ENCODE measurements around the gene HTR3C. TPM values are rescaled to one million over a fixed set of nuclear protein-coding genes. Genes with fewer than 3 reads are reported as not detected.

Gene HTR3C
- total RNA-seq, 1 experiment from 2014 or later, result not detected

DNA sequence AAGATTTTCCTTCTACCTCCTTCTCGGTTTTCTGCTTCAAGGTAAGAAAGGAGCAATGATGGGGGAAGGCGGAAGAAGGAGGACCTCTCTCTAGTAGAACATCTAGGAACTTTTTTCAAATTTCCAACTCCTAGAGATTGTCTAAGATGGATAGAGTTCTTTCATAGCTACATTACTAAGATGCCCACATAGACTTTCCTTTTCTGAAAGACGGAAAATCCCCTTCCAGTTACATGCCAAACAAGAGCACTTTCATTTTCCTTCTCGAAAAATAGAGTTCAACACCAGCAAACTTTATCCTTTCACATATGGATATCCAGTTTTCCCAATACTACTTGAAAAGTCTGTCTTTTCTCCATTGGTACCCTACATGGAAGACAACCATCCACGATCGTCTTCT lies 44.7 kb downstream of the HTR3C start:
- ChIA-PET POLR2A (no interaction called here), CTCF (no interaction called here)
- no peak overlapping the region for H3K4me3 Mint-ChIP-seq (ENCODE audit: unreplicated experiment)
- DNase-seq (ENCODE audit: unreplicated experiment), result no peak
- H3K27me3 Mint-ChIP-seq (ENCODE audit: insufficient read depth, unreplicated experiment), result no peaks in the 10 kb centered on the region
- H3K9me3 Mint-ChIP-seq (ENCODE audit: unreplicated experiment), result no peaks in the 10 kb centered on the region
- no peak overlapping the region for H3K27ac Mint-ChIP-seq (ENCODE audit: low read depth, unreplicated experiment)
- TF ChIP-seq, protein P1, sequence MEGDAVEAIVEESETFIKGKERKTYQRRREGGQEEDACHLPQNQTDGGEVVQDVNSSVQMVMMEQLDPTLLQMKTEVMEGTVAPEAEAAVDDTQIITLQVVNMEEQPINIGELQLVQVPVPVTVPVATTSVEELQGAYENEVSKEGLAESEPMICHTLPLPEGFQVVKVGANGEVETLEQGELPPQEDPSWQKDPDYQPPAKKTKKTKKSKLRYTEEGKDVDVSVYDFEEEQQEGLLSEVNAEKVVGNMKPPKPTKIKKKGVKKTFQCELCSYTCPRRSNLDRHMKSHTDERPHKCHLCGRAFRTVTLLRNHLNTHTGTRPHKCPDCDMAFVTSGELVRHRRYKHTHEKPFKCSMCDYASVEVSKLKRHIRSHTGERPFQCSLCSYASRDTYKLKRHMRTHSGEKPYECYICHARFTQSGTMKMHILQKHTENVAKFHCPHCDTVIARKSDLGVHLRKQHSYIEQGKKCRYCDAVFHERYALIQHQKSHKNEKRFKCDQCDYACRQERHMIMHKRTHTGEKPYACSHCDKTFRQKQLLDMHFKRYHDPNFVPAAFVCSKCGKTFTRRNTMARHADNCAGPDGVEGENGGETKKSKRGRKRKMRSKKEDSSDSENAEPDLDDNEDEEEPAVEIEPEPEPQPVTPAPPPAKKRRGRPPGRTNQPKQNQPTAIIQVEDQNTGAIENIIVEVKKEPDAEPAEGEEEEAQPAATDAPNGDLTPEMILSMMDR (IDR thresholded peaks at IDR 0.05; ENCODE audit: unreplicated experiment), result no peak
- H3K36me3 Mint-ChIP-seq (ENCODE audit: insufficient read depth, unreplicated experiment), result no peaks in the 10 kb centered on the region
- no TSS peak for BruUV-seq (replicated peaks)
- no peaks in the 10 kb centered on the region for H3K4me1 Mint-ChIP-seq (ENCODE audit: insufficient read depth, unreplicated experiment)
- intact Hi-C loops (cut with micrococcal nuclease), result no loop called here

DNA sequence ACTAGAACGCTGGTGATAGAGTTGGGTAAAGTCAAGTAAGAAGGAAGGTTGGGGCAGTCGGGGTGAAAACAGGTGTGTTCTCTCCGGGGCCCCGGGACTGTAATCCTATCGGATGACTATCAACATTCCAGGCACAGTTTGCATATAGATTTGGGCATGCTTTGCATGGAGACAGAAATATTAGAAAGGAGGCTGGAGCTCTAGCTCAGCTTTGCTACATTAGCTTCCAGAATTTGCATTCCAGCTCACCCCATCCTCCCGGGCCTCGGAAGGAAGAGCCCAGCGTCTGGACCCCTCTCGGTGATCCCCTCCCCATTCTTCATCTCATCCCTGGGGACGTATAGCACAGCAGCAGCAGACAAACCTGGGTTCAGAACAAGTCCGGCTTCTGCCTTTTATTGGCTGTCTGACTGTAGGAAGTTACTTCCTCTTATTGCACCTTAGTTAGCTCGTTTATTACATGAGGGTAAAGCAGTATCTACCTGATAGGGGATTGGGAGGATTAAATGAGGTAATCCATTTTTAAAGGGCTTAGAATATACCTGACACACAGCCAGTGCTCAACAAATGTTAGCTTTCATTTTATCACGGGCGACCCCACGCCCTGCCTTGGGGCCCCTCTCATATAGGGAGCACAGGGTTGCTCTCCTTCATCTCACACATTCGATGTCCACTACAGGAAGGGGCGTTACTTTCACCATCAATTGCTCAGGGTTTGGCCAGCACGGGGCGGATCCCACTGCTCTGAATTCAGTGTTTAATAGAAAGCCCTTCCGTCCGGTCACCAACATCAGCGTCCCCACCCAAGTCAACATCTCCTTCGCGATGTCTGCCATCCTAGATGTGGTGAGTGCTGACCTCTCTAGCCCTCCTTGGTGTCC lies 47.2 kb downstream of the HTR3C start:
- no TSS peak for BruUV-seq (replicated peaks)
- POLR2A ChIA-PET, result no interaction called here

More for the DNA sequence above, 47.2 kb downstream of the HTR3C start:
- Mint-ChIP-seq H3K36me3 (ENCODE audit: insufficient read depth, unreplicated experiment) (no peaks in the 10 kb centered on the region), H3K27ac (ENCODE audit: low read depth, unreplicated experiment) (no peak overlapping the region), H3K4me3 (ENCODE audit: unreplicated experiment) (no peak overlapping the region), H3K27me3 (ENCODE audit: insufficient read depth, unreplicated experiment) (no peaks in the 10 kb centered on the region), H3K9me3 (ENCODE audit: unreplicated experiment) (no peaks in the 10 kb centered on the region), H3K4me1 (ENCODE audit: insufficient read depth, unreplicated experiment) (no peaks in the 10 kb centered on the region)
- no peak for DNase-seq (ENCODE audit: unreplicated experiment)
- intact Hi-C loops (cut with micrococcal nuclease), result no loop called here
- TF ChIP-seq, protein P1 (IDR thresholded peaks at IDR 0.05; ENCODE audit: unreplicated experiment), result no peak
- CTCF ChIA-PET, result no interaction called here

Other genes with a start within 250 kb of the HTR3C start
- gene MAP6D1, start 227.5 kb upstream of the HTR3C start, total RNA-seq (2022), result 1.1 and 1.9 TPM in 2 replicates
- 73.5 and 88.0 TPM in 2 replicates for gene PARL, start 168.2 kb upstream of the HTR3C start, total RNA-seq (2022)
- gene ABCC5, start 35.2 kb upstream of the HTR3C start, total RNA-seq (2022), result 16.5 and 17.9 TPM in 2 replicates
- not detected in 2 replicates for gene HTR3D, start 21.3 kb upstream of the HTR3C start, total RNA-seq (2022)
- not detected in 2 replicates for gene HTR3E, start 44.0 kb downstream of the HTR3C start, total RNA-seq (2022)
- 33.8 and 36.1 TPM in 2 replicates for gene EIF2B5, start 82.3 kb downstream of the HTR3C start, total RNA-seq (2022)
- gene DVL3, start 102.3 kb downstream of the HTR3C start, total RNA-seq (2022), result 73.4 and 74.5 TPM in 2 replicates
- gene AP2M1, start 121.8 kb downstream of the HTR3C start, total RNA-seq (2022), result 280 and 301 TPM in 2 replicates
- 62.7 and 73.9 TPM in 2 replicates for gene ABCF3, start 133.2 kb downstream of the HTR3C start, total RNA-seq (2022)
- gene VWA5B2, start 176.5 kb downstream of the HTR3C start, total RNA-seq (2022), result not detected in 2 replicates
- 60.4 and 77.8 TPM in 2 replicates for gene ALG3, start 195.9 kb downstream of the HTR3C start, total RNA-seq (2022)
- 4.9 and 10.1 TPM in 2 replicates for gene EEF1AKMT4, start 196.6 kb downstream of the HTR3C start, total RNA-seq (2022)
- gene CAMK2N2, start 208.5 kb downstream of the HTR3C start, total RNA-seq (2022), result 6.1 TPM in 2 replicates
- not detected in 2 replicates for gene ECE2, start 223.0 kb downstream of the HTR3C start, total RNA-seq (2022)
- 275 and 284 TPM in 2 replicates for gene PSMD2, start 246.2 kb downstream of the HTR3C start, total RNA-seq (2022)